Measurements from ENCODE around the gene OAS3. TPM values are rescaled to one million over a fixed set of nuclear protein-coding genes. Genes with fewer than 3 reads are reported as not detected.
A peak's percentile ranks its signal among the peaks of the same experiment; 100 is the strongest.

OAS3 gene
- total and polyA plus RNA-seq, 5 experiments from 2014 or later: 9.1 to 21.3 (median 16.8) TPM

DNA sequence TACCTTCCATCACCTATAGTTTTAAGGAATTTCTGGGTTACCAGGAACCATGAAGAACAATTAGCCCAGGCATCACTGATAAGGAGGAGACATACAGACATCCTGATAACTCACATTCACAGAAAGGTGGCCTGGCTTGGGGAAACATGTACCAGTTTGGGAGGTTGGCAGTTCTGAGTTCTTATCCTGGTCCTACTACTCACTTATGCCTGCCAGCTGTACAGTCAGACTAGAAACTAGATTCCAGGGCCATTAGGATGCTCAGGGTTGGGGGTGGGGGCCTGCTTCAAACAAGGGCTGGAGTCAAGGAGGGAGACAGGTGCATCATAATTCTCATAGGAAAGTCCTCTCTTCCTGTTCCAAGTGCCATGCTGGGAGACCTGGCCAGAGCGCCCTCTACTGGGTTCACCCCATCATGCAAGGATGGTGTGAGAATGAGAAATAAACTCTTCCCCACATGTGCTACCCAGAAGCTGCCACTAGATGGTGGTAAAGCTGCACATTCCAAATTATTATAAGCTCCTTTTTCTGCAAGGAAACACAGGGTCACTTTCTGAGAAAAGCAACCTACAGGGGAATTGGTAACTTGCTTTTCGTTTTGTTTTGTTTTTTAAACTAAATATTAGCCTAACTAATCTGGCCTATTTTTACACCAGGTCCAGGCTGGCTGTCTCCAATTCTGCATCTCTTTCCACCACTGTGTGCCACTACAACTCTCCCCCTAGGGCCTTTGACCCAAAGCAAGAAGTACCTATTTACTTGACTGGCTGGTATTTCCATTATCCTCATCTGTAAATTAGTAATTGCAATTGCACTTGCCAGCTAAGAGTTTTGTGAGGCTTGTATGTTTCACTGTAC lies 54.5 kb downstream of the OAS3 start:
- H3K4me1 Mint-ChIP-seq: peaks cover 12 to 27% (median 19%) of the 10 kb centered on the region in 4 donors
- peaks cover 24 to 85% (median 37%) of the 10 kb centered on the region in 3 donors for H3K36me3 Mint-ChIP-seq
- POLR2A ChIA-PET: interaction anchor here (0.5 to 2.5 kb wide), 2 partner anchors 14 to 303 kb away, joined by 4 to 21 read pairs; partner anchors contain the start of gene OAS2

DNA sequence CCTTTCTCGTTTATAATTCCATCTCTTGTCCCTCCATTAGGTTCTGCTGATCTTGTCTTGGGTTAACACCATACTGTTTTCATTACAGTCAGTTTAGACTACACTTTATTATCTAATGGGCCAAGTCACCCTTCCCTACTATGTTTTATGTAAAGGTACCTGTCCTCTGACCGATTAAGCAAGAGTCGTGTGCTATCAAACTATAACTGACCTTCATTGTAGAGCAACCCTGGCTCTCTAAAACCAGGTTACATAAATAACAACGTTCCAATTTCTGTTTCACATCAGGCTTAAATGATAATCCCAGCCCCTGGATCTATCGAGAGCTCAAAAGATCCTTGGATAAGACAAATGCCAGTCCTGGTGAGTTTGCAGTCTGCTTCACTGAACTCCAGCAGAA lies 56.7 kb downstream of the OAS3 start:
- ATAC-seq (no peak), DNase-seq (no peak)
- H3K27ac Mint-ChIP-seq: peak overlapping the region in 4 of 10 donors; percentile 8 to 80 (median 26)
- no peak overlapping the region for H3K4me3 Mint-ChIP-seq
- H3K9me3 Mint-ChIP-seq: peaks cover 0 to 4% (median 0%) of the 10 kb centered on the region in 9 donors
- H3K4me1 Mint-ChIP-seq: peaks cover 5 to 24% (median 8%) of the 10 kb centered on the region in 4 donors
- POLR2A ChIA-PET: no interaction called here
- H3K27me3 Mint-ChIP-seq: no peaks in the 10 kb centered on the region
- H3K36me3 Mint-ChIP-seq: peaks cover 30 to 85% (median 59%) of the 10 kb centered on the region in 3 donors

More for the DNA sequence above, 54.5 kb downstream of the OAS3 start:
- H3K27ac Mint-ChIP-seq: peak overlapping the region in 4 of 10 donors; percentile 35 to 77 (median 69)
- H3K4me3 Mint-ChIP-seq: no peak overlapping the region
- ATAC-seq: peak in 1 of 2 donors; percentile 57
- H3K9me3 Mint-ChIP-seq: no peaks in the 10 kb centered on the region
- peak in 8 of 10 donors; percentile 14 to 73 (median 38) for DNase-seq
- H3K27me3 Mint-ChIP-seq: no peaks in the 10 kb centered on the region

DNA sequence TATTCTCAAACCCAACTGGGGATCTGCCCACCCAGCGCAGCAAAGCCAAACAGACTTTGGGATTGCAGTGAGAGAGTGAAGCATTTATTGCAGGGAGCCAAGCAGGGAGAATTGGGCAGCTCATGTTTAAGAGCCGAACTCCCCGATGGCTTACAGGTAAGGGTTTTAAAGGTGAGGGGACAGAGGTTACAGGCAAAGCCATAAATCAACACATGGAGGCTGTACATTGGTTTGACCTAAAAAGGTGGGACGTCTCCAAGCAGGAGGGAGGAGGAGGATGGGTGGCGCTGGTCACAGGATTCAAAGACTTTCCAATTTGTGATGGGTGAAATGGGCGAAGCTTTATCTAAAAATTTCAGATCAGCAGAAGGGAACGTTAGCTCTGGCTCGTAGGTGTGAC lies 58.2 kb downstream of the OAS3 start:
- Mint-ChIP-seq H3K9me3 (peaks cover 0 to 4% (median 0%) of the 10 kb centered on the region in 9 donors), H3K27me3 (no peaks in the 10 kb centered on the region), H3K4me1 (peaks cover 0 to 24% (median 7%) of the 10 kb centered on the region in 4 donors), H3K27ac (no peak overlapping the region), H3K36me3 (peaks cover 21 to 84% (median 65%) of the 10 kb centered on the region in 3 donors), H3K4me3 (no peak overlapping the region)
- ATAC-seq (no peak), DNase-seq (no peak)
- POLR2A ChIA-PET: no interaction called here

DNA sequence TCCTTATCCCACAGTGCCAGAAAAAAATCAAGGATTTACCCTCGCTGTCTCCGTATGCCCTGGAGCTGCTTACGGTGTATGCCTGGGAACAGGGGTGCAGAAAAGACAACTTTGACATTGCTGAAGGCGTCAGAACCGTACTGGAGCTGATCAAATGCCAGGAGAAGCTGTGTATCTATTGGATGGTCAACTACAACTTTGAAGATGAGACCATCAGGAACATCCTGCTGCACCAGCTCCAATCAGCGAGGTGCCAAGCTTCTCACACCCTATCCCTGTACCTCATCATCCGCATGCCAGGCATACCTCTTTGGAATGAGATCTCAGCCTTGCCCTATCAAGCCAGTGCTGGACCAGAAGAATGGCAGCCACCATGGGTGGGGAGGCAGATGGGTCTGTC lies 59.2 kb downstream of the OAS3 start:
- H3K9me3 Mint-ChIP-seq: peaks cover 0 to 4% (median 0%) of the 10 kb centered on the region in 9 donors
- POLR2A ChIA-PET: no interaction called here
- no peak overlapping the region for H3K4me3 Mint-ChIP-seq
- peak overlapping the region in 1 of 10 donors; percentile 72 for H3K27ac Mint-ChIP-seq
- no peak for DNase-seq
- peaks cover 0 to 24% (median 8%) of the 10 kb centered on the region in 4 donors for H3K4me1 Mint-ChIP-seq
- ATAC-seq: no peak
- peaks cover 16 to 82% (median 62%) of the 10 kb centered on the region in 3 donors for H3K36me3 Mint-ChIP-seq
- H3K27me3 Mint-ChIP-seq: no peaks in the 10 kb centered on the region

DNA sequence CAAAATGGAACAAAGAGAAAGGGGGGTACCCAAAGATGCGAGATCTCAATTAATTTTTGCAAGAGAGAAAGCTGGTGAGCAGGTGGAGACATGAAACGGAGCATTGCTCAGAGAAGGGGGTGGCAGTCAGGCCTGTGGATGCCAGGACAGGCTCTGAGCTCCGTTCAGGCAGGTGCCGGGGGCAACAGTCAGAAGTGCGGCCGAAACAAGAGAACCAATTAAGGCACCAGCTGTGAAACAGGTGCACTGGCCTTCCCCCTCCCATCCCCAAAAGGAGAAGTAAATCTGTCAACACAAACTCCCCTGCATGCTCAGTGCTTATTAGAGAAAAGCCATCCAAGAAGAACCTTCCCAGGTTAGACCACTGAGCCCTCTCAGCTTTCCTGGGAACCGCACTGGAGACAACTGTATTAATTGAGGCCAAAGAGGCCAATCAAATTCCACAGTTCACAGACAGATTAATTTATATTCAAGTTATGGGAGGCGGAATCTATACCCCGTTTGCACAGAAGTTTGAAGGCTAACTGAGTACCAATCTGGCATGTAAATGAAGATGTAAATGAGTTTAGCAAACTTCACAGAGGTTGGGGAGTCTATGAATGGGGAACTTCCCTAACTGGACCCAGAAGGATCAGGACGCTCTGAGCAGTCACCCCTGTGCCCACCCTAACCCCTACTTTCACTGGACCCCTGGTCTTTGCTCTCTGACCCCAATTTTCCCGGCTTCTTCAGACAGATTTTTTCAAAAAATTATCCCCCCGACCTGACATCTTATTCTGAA lies 60.9 kb downstream of the OAS3 start:
- Mint-ChIP-seq H3K27me3 (no peaks in the 10 kb centered on the region), H3K4me3 (no peak overlapping the region), H3K36me3 (peaks cover 16 to 88% (median 66%) of the 10 kb centered on the region in 3 donors), H3K9me3 (peaks cover 0 to 4% (median 0%) of the 10 kb centered on the region in 9 donors), H3K27ac (peak overlapping the region in 4 of 10 donors; percentile 30 to 56 (median 36)), H3K4me1 (peaks cover 0 to 14% (median 8%) of the 10 kb centered on the region in 4 donors)
- no peak for ATAC-seq
- POLR2A ChIA-PET: no interaction called here
- no peak for DNase-seq

DNA sequence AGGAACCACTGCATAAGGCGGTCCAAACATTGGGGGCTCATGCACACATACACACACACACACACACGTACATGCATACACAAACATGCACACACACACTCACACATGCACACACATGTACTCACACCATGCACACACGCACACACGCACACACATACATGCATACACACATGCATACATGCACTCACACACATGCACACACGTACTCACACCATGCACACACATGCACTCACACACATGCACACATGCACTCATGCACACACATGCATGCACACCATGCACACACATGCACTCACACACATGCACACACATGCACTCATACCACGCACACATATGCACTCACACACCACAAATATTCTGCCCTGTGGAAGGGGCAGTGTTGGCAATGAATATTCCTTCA lies 62.2 kb downstream of the OAS3 start:
- ATAC-seq: no peak

DNA sequence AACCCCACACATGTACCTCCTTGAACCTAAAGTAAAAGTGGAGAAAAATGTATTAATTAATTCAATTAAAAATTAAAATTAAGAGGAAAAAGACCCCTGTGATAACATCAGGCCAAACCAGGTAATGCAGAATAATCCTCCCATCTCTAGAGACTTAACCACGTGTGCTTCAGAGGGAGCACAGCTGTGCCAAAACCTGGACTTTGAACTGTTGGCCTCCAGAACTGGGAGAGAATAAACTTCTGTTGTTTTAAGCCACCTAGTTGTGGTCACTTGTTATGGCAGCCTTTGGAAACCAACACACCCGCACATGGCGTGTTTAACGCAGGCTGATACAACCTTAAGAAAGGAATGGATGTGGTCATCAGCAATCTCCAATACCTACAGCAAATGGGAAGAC lies 63.9 kb downstream of the OAS3 start:
- POLR2A ChIA-PET: no interaction called here

More for the DNA sequence above, 62.2 kb downstream of the OAS3 start:
- peaks cover 0 to 4% (median 0%) of the 10 kb centered on the region in 9 donors for H3K9me3 Mint-ChIP-seq
- H3K4me1 Mint-ChIP-seq: peaks cover 0 to 14% (median 6%) of the 10 kb centered on the region in 4 donors
- POLR2A ChIA-PET: no interaction called here
- peaks cover 16 to 93% (median 66%) of the 10 kb centered on the region in 3 donors for H3K36me3 Mint-ChIP-seq
- H3K27ac Mint-ChIP-seq: peak overlapping the region in 1 of 10 donors; percentile 49
- no peak for DNase-seq
- no peaks in the 10 kb centered on the region for H3K27me3 Mint-ChIP-seq
- H3K4me3 Mint-ChIP-seq: no peak overlapping the region

DNA sequence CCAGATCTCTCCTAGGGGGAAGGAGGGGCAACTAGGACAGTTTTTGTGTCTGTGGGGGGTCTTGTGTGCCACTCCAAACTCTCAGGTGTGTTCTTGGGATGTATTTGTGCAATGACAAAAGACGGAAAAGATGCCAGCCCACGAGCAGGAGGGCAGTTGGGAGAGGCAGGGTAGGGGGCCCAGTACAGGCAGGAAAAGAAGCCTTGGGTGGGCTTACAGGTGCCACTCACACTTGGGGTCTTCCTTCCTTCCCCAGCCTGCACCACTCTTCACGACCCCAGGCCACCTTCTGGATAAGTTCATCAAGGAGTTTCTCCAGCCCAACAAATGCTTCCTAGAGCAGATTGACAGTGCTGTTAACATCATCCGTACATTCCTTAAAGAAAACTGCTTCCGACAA lies 64.4 kb downstream of the OAS3 start:
- H3K27ac Mint-ChIP-seq: peak overlapping the region in 1 of 10 donors; percentile 7
- POLR2A ChIA-PET: no interaction called here
- DNase-seq (no peak), ATAC-seq (no peak)
- H3K4me1 Mint-ChIP-seq: peaks cover 0 to 14% (median 5%) of the 10 kb centered on the region in 4 donors
- peaks cover 16 to 92% (median 59%) of the 10 kb centered on the region in 3 donors for H3K36me3 Mint-ChIP-seq
- H3K27me3 Mint-ChIP-seq: no peaks in the 10 kb centered on the region
- H3K9me3 Mint-ChIP-seq: peaks cover 0 to 4% (median 0%) of the 10 kb centered on the region in 9 donors
- H3K4me3 Mint-ChIP-seq: no peak overlapping the region

More for the DNA sequence above, 63.9 kb downstream of the OAS3 start:
- ATAC-seq: no peak
- Mint-ChIP-seq H3K27me3 (no peaks in the 10 kb centered on the region), H3K36me3 (peaks cover 20 to 92% (median 64%) of the 10 kb centered on the region in 3 donors), H3K27ac (peak overlapping the region in 1 of 10 donors; percentile 80), H3K4me1 (peaks cover 0 to 14% (median 6%) of the 10 kb centered on the region in 4 donors), H3K9me3 (peaks cover 0 to 4% (median 0%) of the 10 kb centered on the region in 9 donors), H3K4me3 (no peak overlapping the region)
- DNase-seq: no peak

DNA sequence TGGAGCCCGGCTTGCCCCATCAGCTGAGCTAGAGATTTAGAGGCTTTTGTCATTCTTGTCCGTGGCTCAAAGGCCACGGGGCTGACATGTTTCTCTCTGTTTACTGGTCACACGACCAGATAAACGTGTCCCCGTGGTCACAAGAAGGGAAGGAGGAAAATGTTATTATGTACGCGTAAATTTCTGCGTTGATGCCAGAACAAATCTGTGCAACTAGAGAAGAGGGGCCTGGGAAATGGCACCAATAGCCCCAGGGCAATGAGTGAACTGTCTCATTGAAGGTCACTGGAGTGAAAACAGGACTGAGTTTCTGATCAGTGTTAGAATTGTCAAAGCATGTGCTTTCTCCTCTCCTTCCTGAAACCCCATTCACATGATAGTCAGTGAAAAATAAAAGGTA lies 65.4 kb downstream of the OAS3 start:
- Mint-ChIP-seq H3K4me1 (peaks cover 0 to 11% (median 3%) of the 10 kb centered on the region in 4 donors), H3K27me3 (no peaks in the 10 kb centered on the region), H3K27ac (peak overlapping the region in 4 of 10 donors; percentile 7 to 44 (median 24)), H3K9me3 (peaks cover 0 to 2% (median 0%) of the 10 kb centered on the region in 9 donors), H3K4me3 (no peak overlapping the region), H3K36me3 (peaks cover 15 to 90% (median 57%) of the 10 kb centered on the region in 3 donors)
- ATAC-seq (no peak), DNase-seq (no peak)
- POLR2A ChIA-PET: no interaction called here

DNA sequence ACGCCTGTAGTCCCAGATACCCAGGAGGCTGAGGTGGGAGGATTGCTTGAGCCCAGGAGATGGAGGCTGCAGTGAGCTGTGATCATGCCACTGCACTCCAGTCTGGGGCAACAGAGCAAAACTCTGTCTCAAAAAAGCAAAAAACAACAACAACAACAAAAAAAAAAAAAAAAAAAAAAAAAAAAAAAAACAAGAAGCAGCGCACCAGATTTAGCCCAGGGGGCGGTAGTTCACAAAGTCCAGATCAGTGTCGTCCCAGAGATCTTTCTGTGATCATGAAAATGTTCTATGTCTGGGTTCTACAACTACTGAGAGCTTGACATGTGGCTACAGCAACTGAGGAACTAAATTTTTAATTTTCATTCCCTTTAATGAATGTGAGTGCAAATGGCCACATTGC lies 67.5 kb downstream of the OAS3 start:
- DNase-seq: no peak
- no peak overlapping the region for H3K27ac Mint-ChIP-seq

DNA sequence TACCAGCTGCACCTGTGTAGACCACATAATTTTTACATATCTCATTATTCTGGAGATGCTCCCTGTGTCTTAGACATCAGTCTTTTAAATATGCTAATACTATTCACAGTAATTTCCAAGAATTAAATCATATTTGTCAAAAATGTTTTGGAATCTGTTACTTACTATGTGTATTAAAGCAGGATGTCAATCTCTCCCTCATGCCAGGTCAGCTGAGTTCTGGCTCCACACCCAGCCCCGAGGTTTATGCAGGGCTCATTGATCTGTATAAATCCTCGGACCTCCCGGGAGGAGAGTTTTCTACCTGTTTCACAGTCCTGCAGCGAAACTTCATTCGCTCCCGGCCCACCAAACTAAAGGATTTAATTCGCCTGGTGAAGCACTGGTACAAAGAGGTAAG lies 67.9 kb downstream of the OAS3 start:
- H3K9me3 Mint-ChIP-seq: peaks cover 0 to 11% (median 7%) of the 10 kb centered on the region in 9 donors

More for the DNA sequence above, 67.5 kb downstream of the OAS3 start:
- POLR2A ChIA-PET: no interaction called here
- Mint-ChIP-seq H3K9me3 (peaks cover 0 to 7% (median 4%) of the 10 kb centered on the region in 9 donors), H3K4me1 (peaks cover 0 to 4% (median 0%) of the 10 kb centered on the region in 4 donors), H3K27me3 (no peaks in the 10 kb centered on the region), H3K36me3 (peaks cover 32 to 90% (median 59%) of the 10 kb centered on the region in 3 donors), H3K4me3 (no peak overlapping the region)
- ATAC-seq: no peak

DNA sequence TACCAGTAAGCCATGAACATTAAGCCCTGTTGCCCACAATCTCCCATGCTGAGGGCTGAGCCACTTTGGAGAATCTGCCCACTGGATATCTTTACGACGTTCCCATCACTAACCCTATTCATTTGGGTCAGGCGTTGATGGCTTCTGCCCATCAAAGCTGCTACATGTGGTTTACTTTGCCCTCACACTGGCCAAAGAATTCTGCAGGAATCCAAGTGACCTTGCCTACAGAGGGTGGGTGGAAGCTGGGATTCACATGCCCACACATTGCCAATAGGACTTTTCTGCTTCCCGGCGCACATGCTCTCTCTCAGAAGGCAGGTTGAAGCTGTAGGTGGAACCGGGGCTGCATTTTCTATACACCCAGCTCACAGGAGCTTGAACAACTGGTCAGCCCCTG lies 68.4 kb downstream of the OAS3 start:
- H3K4me1 Mint-ChIP-seq: peaks cover 0 to 2% (median 0%) of the 10 kb centered on the region in 4 donors
- peaks cover 3 to 16% (median 9%) of the 10 kb centered on the region in 9 donors for H3K9me3 Mint-ChIP-seq
- POLR2A ChIA-PET: no interaction called here
- DNase-seq: no peak
- peaks cover 36 to 93% (median 62%) of the 10 kb centered on the region in 3 donors for H3K36me3 Mint-ChIP-seq
- no peaks in the 10 kb centered on the region for H3K27me3 Mint-ChIP-seq
- ATAC-seq: no peak
- no peak overlapping the region for H3K4me3 Mint-ChIP-seq
- H3K27ac Mint-ChIP-seq: no peak overlapping the region

More for the DNA sequence above, 67.9 kb downstream of the OAS3 start:
- POLR2A ChIA-PET: no interaction called here
- Mint-ChIP-seq H3K27ac (no peak overlapping the region), H3K4me1 (peaks cover 0 to 4% (median 0%) of the 10 kb centered on the region in 4 donors), H3K4me3 (no peak overlapping the region), H3K36me3 (peaks cover 36 to 92% (median 60%) of the 10 kb centered on the region in 3 donors), H3K27me3 (no peaks in the 10 kb centered on the region)
- DNase-seq: no peak
- no peak for ATAC-seq
